Measurements from ENCODE around the gene CSNK2B. TPM values are rescaled to one million over a fixed set of nuclear protein-coding genes. Genes with fewer than 3 reads are reported as not detected.

Gene CSNK2B
- polyA plus RNA-seq = 100 to 1,000 TPM; 140 to 187 TPM

- Histone ChIP-seq H3K36me3 (ENCODE audit: control insufficient read depth in 2 of 2, insufficient read depth in 2 of 2, low read length in 1 of 2) (peaks cover 23 to 33% of the 10 kb centered on the region in 2 donors), H3K4me3 (ENCODE audit: low read depth in 1 of 2, low read length in 2 of 2) (peak within 1 kb of the TSS; percentile 95 to 98), H3K27me3 (ENCODE audit: control insufficient read depth in 1 of 2, insufficient read depth in 2 of 2, low read length in 2 of 2) (no peaks in the 10 kb centered on the region), H3K4me1 (ENCODE audit: control insufficient read depth in 2 of 2, insufficient read depth in 2 of 2, low read length in 1 of 2) (peaks cover 5 to 15% of the 10 kb centered on the region in 2 donors), H3K27ac (ENCODE audit: low read depth in 2 of 2, low read length in 1 of 2) (peak within 1 kb of the TSS; percentile 99 to 100), H3K9me3 (ENCODE audit: control insufficient read depth in 2 of 2, insufficient read depth in 1 of 2, low read depth in 1 of 2, low read length in 1 of 2) (no peaks in the 10 kb centered on the region)
- WGBS, 2 donors = 0% methylated on average over 63 of the region's 63 CpGs
Observed at GRCh38 chr6:31665501-31666336, at the start of gene CSNK2B. Gene CSNK2B (plus strand): TSS chr6:31666080. CDS start chr6:31666832, 752 bp downstream.

- no peaks in the 10 kb centered on the region for H3K27me3 ChIP-seq (ENCODE audit: control insufficient read depth in 1 of 2, insufficient read depth in 2 of 2, low read length in 2 of 2)
- no peaks in the 10 kb centered on the region for H3K36me3 ChIP-seq (ENCODE audit: control insufficient read depth in 2 of 2, insufficient read depth in 2 of 2, low read length in 1 of 2)
- H3K27ac ChIP-seq (ENCODE audit: low read depth in 2 of 2, low read length in 1 of 2) = no peak overlapping the region
- H3K4me1 ChIP-seq (ENCODE audit: control insufficient read depth in 2 of 2, insufficient read depth in 2 of 2, low read length in 1 of 2) = no peaks in the 10 kb centered on the region
- H3K4me3 ChIP-seq (ENCODE audit: low read depth in 1 of 2, low read length in 2 of 2) = no peak overlapping the region
- 87 to 91% methylated on average over 2 of the region's 2 CpGs for WGBS, 2 donors
- H3K9me3 ChIP-seq (ENCODE audit: control insufficient read depth in 2 of 2, insufficient read depth in 1 of 2, low read depth in 1 of 2, low read length in 1 of 2) = no peaks in the 10 kb centered on the region
Observed at GRCh38 chr6:31617010-31617409, 48.9 kb upstream of the CSNK2B start.

GRCh38 chr6:31619805-31620585, 45.9 kb upstream of the CSNK2B start:
- peak overlapping the region; percentile 71 to 87 for H3K4me3 ChIP-seq (ENCODE audit: low read depth in 1 of 2, low read length in 2 of 2)
- no peaks in the 10 kb centered on the region for H3K27me3 ChIP-seq (ENCODE audit: control insufficient read depth in 1 of 2, insufficient read depth in 2 of 2, low read length in 2 of 2)
- H3K4me1 ChIP-seq (ENCODE audit: control insufficient read depth in 2 of 2, insufficient read depth in 2 of 2, low read length in 1 of 2) = no peaks in the 10 kb centered on the region
- WGBS, 2 donors = 0% methylated on average over 50 of the region's 50 CpGs
- H3K9me3 ChIP-seq (ENCODE audit: control insufficient read depth in 2 of 2, insufficient read depth in 1 of 2, low read depth in 1 of 2, low read length in 1 of 2) = no peaks in the 10 kb centered on the region
- H3K36me3 ChIP-seq (ENCODE audit: control insufficient read depth in 2 of 2, insufficient read depth in 2 of 2, low read length in 1 of 2) = peaks cover 6 to 10% of the 10 kb centered on the region in 2 donors
- peak overlapping the region; percentile 99 to 100 for H3K27ac ChIP-seq (ENCODE audit: low read depth in 2 of 2, low read length in 1 of 2)

- H3K4me1 ChIP-seq (ENCODE audit: control insufficient read depth in 2 of 2, insufficient read depth in 2 of 2, low read length in 1 of 2) = no peaks in the 10 kb centered on the region
- WGBS, 2 donors = 0% methylated on average over 36 to 66 of the region's 67 CpGs
- H3K27ac ChIP-seq (ENCODE audit: low read depth in 2 of 2, low read length in 1 of 2) = peak within 1 kb of the TSS; percentile 99 to 100
- H3K27me3 ChIP-seq (ENCODE audit: control insufficient read depth in 1 of 2, insufficient read depth in 2 of 2, low read length in 2 of 2) = no peaks in the 10 kb centered on the region
- H3K4me3 ChIP-seq (ENCODE audit: low read depth in 1 of 2, low read length in 2 of 2) = peak within 1 kb of the TSS; percentile 71 to 87
- no peaks in the 10 kb centered on the region for H3K9me3 ChIP-seq (ENCODE audit: control insufficient read depth in 2 of 2, insufficient read depth in 1 of 2, low read depth in 1 of 2, low read length in 1 of 2)
- peaks cover 13 to 17% of the 10 kb centered on the region in 2 donors for H3K36me3 ChIP-seq (ENCODE audit: control insufficient read depth in 2 of 2, insufficient read depth in 2 of 2, low read length in 1 of 2)
Observed at GRCh38 chr6:31620586-31621319, 45.1 kb upstream of the CSNK2B start, which contains the start of gene PRRC2A. Gene PRRC2A (plus strand): TSS chr6:31620715. CDS start chr6:31622790, 2,075 bp downstream.

- H3K4me1 ChIP-seq (ENCODE audit: control insufficient read depth in 2 of 2, insufficient read depth in 2 of 2, low read length in 1 of 2) = no peaks in the 10 kb centered on the region
- peak overlapping the region; percentile 71 to 87 for H3K4me3 ChIP-seq (ENCODE audit: low read depth in 1 of 2, low read length in 2 of 2)
- H3K9me3 ChIP-seq (ENCODE audit: control insufficient read depth in 2 of 2, insufficient read depth in 1 of 2, low read depth in 1 of 2, low read length in 1 of 2) = no peaks in the 10 kb centered on the region
- H3K27ac ChIP-seq (ENCODE audit: low read depth in 2 of 2, low read length in 1 of 2) = peak overlapping the region; percentile 93 to 99
- peaks cover 16 to 20% of the 10 kb centered on the region in 2 donors for H3K36me3 ChIP-seq (ENCODE audit: control insufficient read depth in 2 of 2, insufficient read depth in 2 of 2, low read length in 1 of 2)
- H3K27me3 ChIP-seq (ENCODE audit: control insufficient read depth in 1 of 2, insufficient read depth in 2 of 2, low read length in 2 of 2) = no peaks in the 10 kb centered on the region
- 7 to 8% methylated on average over 15 of the region's 15 CpGs for WGBS, 2 donors
Observed at GRCh38 chr6:31621320-31621939, 44.5 kb upstream of the CSNK2B start.

GRCh38 chr6:31621991-31622390, 43.9 kb upstream of the CSNK2B start:
- H3K9me3 ChIP-seq (ENCODE audit: control insufficient read depth in 2 of 2, insufficient read depth in 1 of 2, low read depth in 1 of 2, low read length in 1 of 2) = no peaks in the 10 kb centered on the region
- no peaks in the 10 kb centered on the region for H3K4me1 ChIP-seq (ENCODE audit: control insufficient read depth in 2 of 2, insufficient read depth in 2 of 2, low read length in 1 of 2)
- peak overlapping the region; percentile 89 to 99 for H3K27ac ChIP-seq (ENCODE audit: low read depth in 2 of 2, low read length in 1 of 2)
- WGBS, 2 donors = 18% methylated on average over 4 of the region's 4 CpGs
- H3K4me3 ChIP-seq (ENCODE audit: low read depth in 1 of 2, low read length in 2 of 2) = peak overlapping the region in 1 of 2 donors; percentile 71
- no peaks in the 10 kb centered on the region for H3K27me3 ChIP-seq (ENCODE audit: control insufficient read depth in 1 of 2, insufficient read depth in 2 of 2, low read length in 2 of 2)
- peaks cover 18 to 25% of the 10 kb centered on the region in 2 donors for H3K36me3 ChIP-seq (ENCODE audit: control insufficient read depth in 2 of 2, insufficient read depth in 2 of 2, low read length in 1 of 2)

GRCh38 chr6:31622684-31623091, 43.2 kb upstream of the CSNK2B start:
- Histone ChIP-seq H3K36me3 (ENCODE audit: control insufficient read depth in 2 of 2, insufficient read depth in 2 of 2, low read length in 1 of 2) (peaks cover 24 to 32% of the 10 kb centered on the region in 2 donors), H3K4me1 (ENCODE audit: control insufficient read depth in 2 of 2, insufficient read depth in 2 of 2, low read length in 1 of 2) (no peaks in the 10 kb centered on the region), H3K27ac (ENCODE audit: low read depth in 2 of 2, low read length in 1 of 2) (peak overlapping the region; percentile 71 to 99), H3K4me3 (ENCODE audit: low read depth in 1 of 2, low read length in 2 of 2) (peak overlapping the region in 1 of 2 donors; percentile 71), H3K27me3 (ENCODE audit: control insufficient read depth in 1 of 2, insufficient read depth in 2 of 2, low read length in 2 of 2) (no peaks in the 10 kb centered on the region), H3K9me3 (ENCODE audit: control insufficient read depth in 2 of 2, insufficient read depth in 1 of 2, low read depth in 1 of 2, low read length in 1 of 2) (no peaks in the 10 kb centered on the region)
- WGBS, 2 donors = 32 to 41% methylated on average over 10 of the region's 10 CpGs

- Histone ChIP-seq H3K36me3 (ENCODE audit: control insufficient read depth in 2 of 2, insufficient read depth in 2 of 2, low read length in 1 of 2) (peaks cover 29 to 38% of the 10 kb centered on the region in 2 donors), H3K9me3 (ENCODE audit: control insufficient read depth in 2 of 2, insufficient read depth in 1 of 2, low read depth in 1 of 2, low read length in 1 of 2) (no peaks in the 10 kb centered on the region)
- WGBS, 2 donors = 82 to 86% methylated on average over 10 of the region's 10 CpGs
Observed at GRCh38 chr6:31624070-31624469, 41.8 kb upstream of the CSNK2B start.

GRCh38 chr6:31626952-31627351, 38.9 kb upstream of the CSNK2B start:
- H3K27me3 ChIP-seq (ENCODE audit: control insufficient read depth in 1 of 2, insufficient read depth in 2 of 2, low read length in 2 of 2) = no peaks in the 10 kb centered on the region
- 88 to 91% methylated on average over 10 of the region's 10 CpGs for WGBS, 2 donors
- no peaks in the 10 kb centered on the region for H3K9me3 ChIP-seq (ENCODE audit: control insufficient read depth in 2 of 2, insufficient read depth in 1 of 2, low read depth in 1 of 2, low read length in 1 of 2)
- H3K4me1 ChIP-seq (ENCODE audit: control insufficient read depth in 2 of 2, insufficient read depth in 2 of 2, low read length in 1 of 2) = no peaks in the 10 kb centered on the region
- no peak overlapping the region for H3K4me3 ChIP-seq (ENCODE audit: low read depth in 1 of 2, low read length in 2 of 2)
- H3K27ac ChIP-seq (ENCODE audit: low read depth in 2 of 2, low read length in 1 of 2) = no peak overlapping the region
- H3K36me3 ChIP-seq (ENCODE audit: control insufficient read depth in 2 of 2, insufficient read depth in 2 of 2, low read length in 1 of 2) = peaks cover 40 to 57% of the 10 kb centered on the region in 2 donors

More at GRCh38 chr6:31624070-31624469, 41.8 kb upstream of the CSNK2B start:
- Histone ChIP-seq H3K27me3 (ENCODE audit: control insufficient read depth in 1 of 2, insufficient read depth in 2 of 2, low read length in 2 of 2) (no peaks in the 10 kb centered on the region), H3K4me1 (ENCODE audit: control insufficient read depth in 2 of 2, insufficient read depth in 2 of 2, low read length in 1 of 2) (no peaks in the 10 kb centered on the region), H3K4me3 (ENCODE audit: low read depth in 1 of 2, low read length in 2 of 2) (no peak overlapping the region), H3K27ac (ENCODE audit: low read depth in 2 of 2, low read length in 1 of 2) (no peak overlapping the region)
